Activated CD8-positive, alpha-beta memory T cell treated with anti-CD3 and anti-CD28 coated beads for 24 hours (primary cell): Measurements from ENCODE around the gene CCDC69.
"Not testable (repeated sequence)": the region's sequence is repeated elsewhere in the genome, so short reads cannot be mapped to it uniquely, and the experiment has no call there.

Experiments used
- DNase-seq: peaks from one replicate; pipeline ENCODE4 v3.0.0-alpha.2; 2020

The CCDC69 gene

GRCh38 chr5:151223447-151224264 is at the start of gene CCDC69:
Gene CCDC69 (minus strand): TSS chr5:151224092. CDS start chr5:151223970, 122 bp downstream.
- DNase-seq = peak; percentile 84

GRCh38 chr5:151271336-151271735 is 47.4 kb upstream of the CCDC69 start:
- no peak for DNase-seq

GRCh38 chr5:151270599-151270998 is 46.7 kb upstream of the CCDC69 start:
- no peak for DNase-seq

- DNase-seq = no peak
Measured at GRCh38 chr5:151267491-151268260, 43.8 kb upstream of the CCDC69 start.

- DNase-seq = no peak
Measured at GRCh38 chr5:151264113-151264512, 40.2 kb upstream of the CCDC69 start.

GRCh38 chr5:151262532-151262931 is 38.6 kb upstream of the CCDC69 start:
- DNase-seq = no peak

- no peak for DNase-seq
Measured at GRCh38 chr5:151259931-151260330, 36.0 kb upstream of the CCDC69 start.

GRCh38 chr5:151258816-151259215 is 34.9 kb upstream of the CCDC69 start:
- DNase-seq = no peak

GRCh38 chr5:151258201-151258611 is 34.3 kb upstream of the CCDC69 start:
- no peak for DNase-seq

GRCh38 chr5:151257731-151258181 is 33.9 kb upstream of the CCDC69 start:
- DNase-seq = no peak

GRCh38 chr5:151255621-151256286 is 31.9 kb upstream of the CCDC69 start:
- no peak for DNase-seq

- not testable (repeated sequence) for DNase-seq
Measured at GRCh38 chr5:151254990-151255389, 31.1 kb upstream of the CCDC69 start.

- no peak for DNase-seq
Measured at GRCh38 chr5:151254556-151254955, 30.7 kb upstream of the CCDC69 start.

GRCh38 chr5:151253605-151253950 is 29.7 kb upstream of the CCDC69 start:
- DNase-seq = no peak

GRCh38 chr5:151252762-151253604 is 29.1 kb upstream of the CCDC69 start, which contains the start of gene GM2A:
Gene GM2A (plus strand): TSS chr5:151253185. CDS start chr5:151253217, 32 bp downstream.
- DNase-seq = peak; percentile 98

GRCh38 chr5:151251621-151252020 is 27.7 kb upstream of the CCDC69 start:
- DNase-seq = no peak

GRCh38 chr5:151251001-151251551 is 27.2 kb upstream of the CCDC69 start:
- no peak for DNase-seq

GRCh38 chr5:151250346-151251000 is 26.6 kb upstream of the CCDC69 start:
- DNase-seq = no peak

GRCh38 chr5:151249281-151249680 is 25.4 kb upstream of the CCDC69 start:
- DNase-seq = no peak

GRCh38 chr5:151248651-151249050 is 24.8 kb upstream of the CCDC69 start:
- DNase-seq = no peak

- no peak for DNase-seq
Measured at GRCh38 chr5:151245680-151246219, 21.9 kb upstream of the CCDC69 start.
